PC-3 (cell line): ENCODE results near the gene PCDH1. TPM values are rescaled to one million over a fixed set of nuclear protein-coding genes. Genes with fewer than 3 reads are reported as not detected.

Experiments used
- ATAC-seq: fragments of 200-7000 bp; cut with Tn5 transposase; 2 replicates; pipeline ENCODE4 v1.9.1; 2020; ENCODE audit warnings: mild to moderate bottlenecking, moderate library complexity
- BruUV-seq: library from RNA; stranded (reverse); fragments of 400-500 nt; replicated peaks from 2 replicates; lab custom pipeline; 2021; lab: Mats Ljungman, UMichigan
- CTCF ChIA-PET: fragments of 300-600 bp; sonication (Branson Sonifier 250); formaldehyde crosslinking; loops from one replicate; lab custom pipeline; 2022; ENCODE audit warnings: antibody characterized with exemption; lab: Charles Lee
- POLR2A ChIA-PET: fragments of 300-600 bp; sonication (Branson Sonifier 250); formaldehyde crosslinking; loops from one replicate; lab custom pipeline; 2022; ENCODE audit warnings: antibody characterized with exemption; ENCODE audit not compliant: unreplicated experiment; lab: Charles Lee
- DNase-seq: peaks from one replicate; pipeline ENCODE4 v3.0.0-alpha.2; 2015
- H2AFZ ChIP-seq: fragments of 300-600 bp; sonication (generic); 2 replicates; pipeline ENCODE4 v1.6.0; 2016; ENCODE audit warnings: antibody characterized with exemption, low read length
- H3F3A ChIP-seq: fragments of 300-600 bp; sonication (generic); one replicate; pipeline ENCODE4 v1.6.0; 2017; ENCODE audit warnings: antibody characterized with exemption, low read length, control low read depth, mild to moderate bottlenecking; ENCODE audit not compliant: unreplicated experiment
- H3K27ac ChIP-seq: fragments of 300-600 bp; sonication (generic); 2 replicates; pipeline ENCODE4 v1.5.1; 2016; ENCODE audit warnings: mild to moderate bottlenecking, low read length
- H3K27me3 ChIP-seq: fragments of 300-600 bp; sonication (generic); 2 replicates; pipeline ENCODE4 v1.6.1; 2016; ENCODE audit warnings: low read length, mixed read lengths
- H3K36me3 ChIP-seq: fragments of 300-600 bp; sonication (generic); 2 replicates; pipeline ENCODE4 v1.6.1; 2016; ENCODE audit warnings: low read depth, mixed run types, low read length, mixed read lengths
- H3K4me1 ChIP-seq: fragments of 300-600 bp; sonication (generic); 2 replicates; pipeline ENCODE4 v1.5.1; 2016; ENCODE audit warnings: low read length; ENCODE audit not compliant: insufficient read depth
- H3K4me2 ChIP-seq: fragments of 300-600 bp; sonication (generic); 2 replicates; pipeline ENCODE4 v1.6.0; 2016; ENCODE audit warnings: low read length
- H3K4me3 ChIP-seq: fragments of 300-600 bp; sonication (generic); 2 replicates; pipeline ENCODE4 v1.5.1; 2016; ENCODE audit warnings: mild to moderate bottlenecking, low read length, mixed read lengths
- H3K79me2 ChIP-seq: fragments of 300-600 bp; sonication (generic); 2 replicates; pipeline ENCODE4 v1.6.1; 2017; ENCODE audit warnings: low read length, mixed read lengths
- H3K9ac ChIP-seq: fragments of 300-600 bp; sonication (generic); 2 replicates; pipeline ENCODE4 v1.6.0; 2016; ENCODE audit warnings: mild to moderate bottlenecking, low read length
- H3K9me2 ChIP-seq: fragments of 300-600 bp; sonication (generic); replicated peaks from 2 replicates; pipeline ENCODE4 v1.6.1; 2016; ENCODE audit warnings: mixed run types, low read length, mixed read lengths
- H3K9me3 ChIP-seq: fragments of 300-600 bp; sonication (generic); 2 replicates; pipeline ENCODE4 v1.6.1; 2016; ENCODE audit warnings: low read length, mixed read lengths
- H4K20me1 ChIP-seq: fragments of 300-600 bp; sonication (generic); 2 replicates; pipeline ENCODE4 v1.6.1; 2016; ENCODE audit warnings: low read length, mixed read lengths
- CTCF ChIP-seq: fragments of 300-600 bp; sonication (generic); conservative IDR thresholded peaks from 2 replicates; pipeline ENCODE4 v1.5.1; 2017; ENCODE audit warnings: antibody characterized with exemption, low read depth, mild to moderate bottlenecking, low read length
- EZH2 ChIP-seq: fragments of 300-600 bp; sonication (generic); IDR thresholded peaks from one replicate; pipeline ENCODE4 v1.6.1; 2017; ENCODE audit warnings: antibody characterized with exemption, mild to moderate bottlenecking, low read length; ENCODE audit not compliant: unreplicated experiment
- EZH2phosphoT487 ChIP-seq: fragments of 300-600 bp; sonication (generic); IDR thresholded peaks from 2 replicates; pipeline ENCODE4 v1.6.1; 2018; ENCODE audit warnings: mild to moderate bottlenecking, antibody characterized with exemption, low read length, borderline replicate concordance
- intact Hi-C: fragments of 100-400 bp; cut with micrococcal nuclease; formaldehyde crosslinking; loops from 2 replicates; pipeline ENCODE4 v1.9.0; 2023
- total RNA-seq: library from RNA; depleted of rRNA; stranded (reverse); fragments of >200 nt; gene quantifications from 2 replicates; pipeline ENCODE4 v1.2.3, GENCODE V29; 2014

The PCDH1 gene
- total RNA-seq, 1 experiment from 2014 or later: 55.8 TPM

GRCh38 chr5:141915881-141916336, 37.7 kb upstream of the PCDH1 start:
- ATAC-seq (no peak), DNase-seq (peak; percentile 23)
- H3K9me3 ChIP-seq: no peaks in the 10 kb centered on the region
- no peaks in the 10 kb centered on the region for H3K36me3 ChIP-seq
- H3F3A ChIP-seq: no peaks in the 10 kb centered on the region
- intact Hi-C loops: no loop called here
- BruUV-seq: no TSS peak
- no peaks in the 10 kb centered on the region for H4K20me1 ChIP-seq
- no peaks in the 10 kb centered on the region for H3K27me3 ChIP-seq
- no peak overlapping the region for H3K4me2 ChIP-seq
- no peaks in the 10 kb centered on the region for H3K4me1 ChIP-seq
- H3K27ac ChIP-seq: no peak overlapping the region
- H2AFZ ChIP-seq: no peak overlapping the region
- no peaks in the 10 kb centered on the region for H3K79me2 ChIP-seq
- CTCF ChIA-PET: interaction anchor here (0.8 kb wide), 1 partner anchor 26 kb away, joined by 3 read pairs; no protein-coding TSS in a partner anchor
- H3K9me2 ChIP-seq: no peaks in the 10 kb centered on the region
- H3K4me3 ChIP-seq: no peak overlapping the region
- TF ChIP-seq EZH2 (no peak), CTCF (no peak), EZH2phosphoT487 (no peak)
- no peak overlapping the region for H3K9ac ChIP-seq
- POLR2A ChIA-PET: no interaction called here

- BruUV-seq: no TSS peak
- no peak for DNase-seq
- H2AFZ ChIP-seq: no peak overlapping the region
- H3K27me3 ChIP-seq: no peaks in the 10 kb centered on the region
- H3F3A ChIP-seq: no peaks in the 10 kb centered on the region
- ChIA-PET CTCF (no interaction called here), POLR2A (no interaction called here)
- no peak for ATAC-seq
- H3K4me2 ChIP-seq: no peak overlapping the region
- no peaks in the 10 kb centered on the region for H3K79me2 ChIP-seq
- no peak overlapping the region for H3K9ac ChIP-seq
- H3K4me3 ChIP-seq: no peak overlapping the region
- no peaks in the 10 kb centered on the region for H3K9me2 ChIP-seq
- H3K36me3 ChIP-seq: no peaks in the 10 kb centered on the region
- no peaks in the 10 kb centered on the region for H4K20me1 ChIP-seq
- intact Hi-C loops: no loop called here
- no peaks in the 10 kb centered on the region for H3K9me3 ChIP-seq
- TF ChIP-seq EZH2 (no peak), EZH2phosphoT487 (no peak), CTCF (no peak)
- no peaks in the 10 kb centered on the region for H3K4me1 ChIP-seq
- no peak overlapping the region for H3K27ac ChIP-seq
These were observed 36.6 kb upstream of the PCDH1 start for GRCh38 chr5:141914797-141915196.

- ATAC-seq: no peak
- Histone ChIP-seq H3K4me1 (0 out of 2 replicates have a peak, but pooled peaks cover under 1% of the 10 kb centered on the region), H3K4me2 (no peak overlapping the region), H2AFZ (no peak overlapping the region), H3F3A (no peaks in the 10 kb centered on the region), H3K9me2 (no peaks in the 10 kb centered on the region), H3K9me3 (no peaks in the 10 kb centered on the region), H4K20me1 (no peaks in the 10 kb centered on the region), H3K36me3 (no peaks in the 10 kb centered on the region), H3K79me2 (no peaks in the 10 kb centered on the region), H3K27ac (no peak overlapping the region), H3K27me3 (no peaks in the 10 kb centered on the region), H3K4me3 (no peak overlapping the region), H3K9ac (no peak overlapping the region)
- no peak for DNase-seq
- CTCF ChIA-PET: no interaction called here
- POLR2A ChIA-PET: no interaction called here
- intact Hi-C loops: no loop called here
- BruUV-seq: no TSS peak
- TF ChIP-seq EZH2: no peak
- TF ChIP-seq CTCF: no peak
- no peak for TF ChIP-seq EZH2phosphoT487
These were observed 36.1 kb upstream of the PCDH1 start for GRCh38 chr5:141914199-141914743.
